RKO (cell line): ENCODE measurements around the gene RNF217.
"Not testable (repeated sequence)": the region's sequence is repeated elsewhere in the genome, so short reads cannot be mapped to it uniquely, and the experiment has no call there.

Experiments used
- DNase-seq: peaks from one replicate; pipeline ENCODE4 v3.0.0-alpha.2; 2016; ENCODE audit warnings: low spot score

Gene RNF217

DNA sequence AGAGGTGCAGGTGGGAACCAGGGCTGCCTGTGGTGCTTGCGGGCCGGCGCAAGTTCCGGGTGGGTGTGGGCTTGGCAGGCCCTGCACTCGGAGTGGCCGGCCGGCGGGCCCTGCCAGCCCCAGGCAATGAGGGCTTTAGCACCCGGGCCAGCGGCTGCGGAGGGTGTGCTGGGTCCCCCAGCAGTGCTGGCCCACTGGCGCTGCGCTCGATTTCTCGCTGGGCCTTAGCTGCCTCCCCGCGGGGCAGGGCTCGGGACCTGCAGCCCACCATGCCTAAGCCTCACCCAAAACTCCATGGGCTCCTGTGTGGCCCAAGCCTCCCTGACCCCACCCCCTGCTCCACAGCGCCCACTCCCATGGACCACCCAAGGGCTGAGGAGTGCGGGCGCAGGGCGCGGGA, 163.6 kb downstream of the RNF217 start:
- DNase-seq, result not testable (repeated sequence)

DNA sequence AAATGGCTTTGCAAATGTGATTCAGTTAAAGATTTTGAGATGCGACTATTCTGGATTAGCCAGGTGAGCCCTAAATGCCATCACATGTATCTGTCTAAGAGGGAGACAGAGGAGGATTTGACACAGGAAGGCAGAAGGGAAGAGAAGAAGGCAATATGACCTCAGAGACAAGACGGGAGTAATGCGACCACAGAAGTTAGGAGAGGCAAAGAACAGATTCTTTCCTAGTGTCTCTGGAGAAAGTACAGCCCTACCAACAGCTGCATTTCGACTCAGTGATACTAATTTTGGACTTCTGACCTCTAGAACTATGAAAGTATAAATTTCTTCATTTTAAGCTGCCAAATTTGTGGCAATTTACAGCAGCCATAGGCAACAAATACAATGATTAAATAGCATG, 167.1 kb downstream of the RNF217 start:
- DNase-seq, result no peak

DNA sequence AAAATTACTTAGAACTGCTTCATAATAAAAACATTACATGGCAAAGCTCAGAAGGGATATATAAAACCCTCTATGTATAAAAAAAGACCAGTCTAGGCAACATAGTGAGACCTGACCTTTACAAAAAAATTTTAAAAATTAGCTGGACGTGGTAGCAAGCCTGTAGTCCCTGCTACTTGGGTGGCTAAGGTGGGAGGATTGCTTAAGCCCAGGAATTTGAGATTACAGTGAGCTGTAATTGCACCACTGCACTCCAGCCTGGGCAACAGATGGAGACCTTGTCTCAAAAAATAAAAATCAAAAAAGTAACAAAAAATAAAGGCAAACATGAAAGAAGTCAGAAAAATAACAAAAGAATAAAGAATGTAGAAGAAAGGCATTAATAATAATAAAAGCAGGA, 169.8 kb downstream of the RNF217 start:
- no peak for DNase-seq

DNA sequence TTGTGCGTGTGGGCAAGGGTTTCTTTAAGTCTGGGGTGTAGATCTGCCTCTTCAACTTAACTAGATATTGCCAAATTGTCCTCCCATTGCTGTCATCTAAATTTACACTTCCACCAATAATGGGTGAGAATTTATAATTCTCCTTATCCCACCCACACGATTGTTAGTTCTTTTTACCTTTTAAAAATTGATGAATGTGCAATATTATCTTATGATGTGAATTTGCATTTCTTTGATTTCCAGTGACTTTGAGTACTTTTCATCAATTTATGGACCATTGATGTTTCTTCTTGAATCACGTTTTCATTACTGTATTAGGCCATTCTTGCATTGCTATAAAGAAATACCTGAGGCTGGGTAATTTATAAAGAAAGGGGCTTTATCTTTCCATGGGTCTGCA, 174.1 kb downstream of the RNF217 start:
- DNase-seq, result no peak

DNA sequence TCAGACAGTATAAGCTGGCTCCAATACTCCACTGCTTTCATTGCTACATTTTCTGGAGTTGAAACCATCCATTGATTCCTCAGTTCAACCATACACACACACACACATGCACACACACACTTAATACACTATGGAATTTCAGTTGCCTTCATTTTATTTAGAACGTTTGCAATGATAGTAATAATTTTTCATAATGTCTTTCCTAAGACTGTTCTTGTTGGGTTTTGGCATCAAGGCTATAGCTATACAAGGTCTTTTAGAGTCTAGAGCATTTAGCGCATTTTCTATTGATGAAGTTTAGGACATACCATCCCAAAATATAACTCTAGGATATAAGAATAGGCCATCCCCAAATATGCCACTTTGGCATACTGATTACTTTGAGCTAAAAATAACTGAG, 175.8 kb downstream of the RNF217 start:
- DNase-seq, result no peak

DNA sequence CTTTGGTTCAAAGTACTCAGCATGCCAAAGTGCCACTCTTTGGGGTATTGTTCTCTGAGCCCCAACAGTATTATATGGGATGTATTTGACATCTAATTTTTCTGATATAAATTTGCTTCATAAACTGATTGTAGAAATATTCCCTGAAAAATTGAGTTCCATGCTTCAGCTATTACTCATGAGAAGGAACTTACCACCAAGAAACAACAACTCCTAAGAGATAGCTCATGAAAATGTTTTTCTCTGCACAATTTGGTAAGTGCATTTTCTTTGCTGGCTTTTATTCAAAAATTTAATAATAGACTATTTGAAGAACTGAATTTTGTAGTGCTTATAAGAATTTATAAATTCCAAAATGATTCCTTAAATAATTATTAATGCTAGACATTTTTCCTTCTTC, 178.6 kb downstream of the RNF217 start:
- no peak for DNase-seq
